Middle frontal gyrus (tissue), 1 donor: ENCODE data around the gene TLR7.

ENCODE experiments used
- DNase-seq: peaks from one replicate; pipeline ENCODE4 v3.0.0-alpha.2; 2015; ENCODE audit warnings: low spot score; ENCODE audit errors: extremely low spot score

TLR7 gene

GRCh38 chrX:12929701-12930100 lies 62.8 kb downstream of the TLR7 start:
- no peak for DNase-seq

- no peak for DNase-seq
Observed at GRCh38 chrX:12930150-12930549, 63.3 kb downstream of the TLR7 start.

GRCh38 chrX:12932244-12932643 lies 65.4 kb downstream of the TLR7 start:
- DNase-seq = no peak

GRCh38 chrX:12934850-12935249 lies 68.0 kb downstream of the TLR7 start:
- no peak for DNase-seq

GRCh38 chrX:12936947-12937346 lies 70.1 kb downstream of the TLR7 start:
- DNase-seq = no peak
